ENCODE data around the gene NUDT8. TPM values are rescaled to one million over a fixed set of nuclear protein-coding genes. Genes with fewer than 3 reads are reported as not detected.

Gene NUDT8
- total RNA-seq, 1 donor from 2014 or later: 5.1 TPM

DNA sequence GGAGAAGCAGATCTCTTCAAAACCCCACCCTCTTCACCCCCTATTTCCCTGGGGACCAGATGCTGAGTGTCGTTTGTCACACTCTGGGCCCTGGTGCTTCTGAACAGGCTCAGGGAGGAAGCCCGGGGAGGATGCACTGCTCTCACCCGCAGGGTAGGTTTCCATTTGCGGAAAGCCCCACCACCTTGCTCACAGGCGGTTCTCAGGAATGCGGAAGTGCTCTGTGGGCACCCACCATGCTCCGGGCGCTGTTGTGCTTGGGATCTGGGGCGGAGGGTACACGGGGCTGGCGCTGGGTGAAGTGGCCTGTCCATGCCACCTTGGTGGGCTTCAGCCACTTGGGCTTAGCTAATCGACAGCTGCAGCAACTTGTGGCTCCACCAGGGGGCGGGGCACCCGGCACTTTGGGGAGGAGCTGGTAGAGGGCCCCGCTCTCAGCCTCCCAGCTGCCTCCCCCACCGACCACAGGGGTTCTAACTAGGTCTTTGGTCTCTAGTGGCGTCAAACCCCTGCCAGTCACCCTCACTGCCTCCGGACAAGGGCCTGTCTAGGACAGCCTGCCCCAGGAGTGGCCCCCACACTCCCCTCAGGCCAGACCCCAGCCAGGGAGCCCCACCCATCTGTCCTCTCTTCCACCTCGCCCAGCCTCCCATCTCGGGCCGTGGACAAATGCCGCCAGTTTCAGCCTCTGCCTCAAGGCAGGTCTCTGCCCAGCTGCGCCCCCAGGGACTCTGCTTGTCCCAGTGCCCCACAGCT is 15.6 kb downstream of the NUDT8 start:
- TF ChIP-seq, protein P1, sequence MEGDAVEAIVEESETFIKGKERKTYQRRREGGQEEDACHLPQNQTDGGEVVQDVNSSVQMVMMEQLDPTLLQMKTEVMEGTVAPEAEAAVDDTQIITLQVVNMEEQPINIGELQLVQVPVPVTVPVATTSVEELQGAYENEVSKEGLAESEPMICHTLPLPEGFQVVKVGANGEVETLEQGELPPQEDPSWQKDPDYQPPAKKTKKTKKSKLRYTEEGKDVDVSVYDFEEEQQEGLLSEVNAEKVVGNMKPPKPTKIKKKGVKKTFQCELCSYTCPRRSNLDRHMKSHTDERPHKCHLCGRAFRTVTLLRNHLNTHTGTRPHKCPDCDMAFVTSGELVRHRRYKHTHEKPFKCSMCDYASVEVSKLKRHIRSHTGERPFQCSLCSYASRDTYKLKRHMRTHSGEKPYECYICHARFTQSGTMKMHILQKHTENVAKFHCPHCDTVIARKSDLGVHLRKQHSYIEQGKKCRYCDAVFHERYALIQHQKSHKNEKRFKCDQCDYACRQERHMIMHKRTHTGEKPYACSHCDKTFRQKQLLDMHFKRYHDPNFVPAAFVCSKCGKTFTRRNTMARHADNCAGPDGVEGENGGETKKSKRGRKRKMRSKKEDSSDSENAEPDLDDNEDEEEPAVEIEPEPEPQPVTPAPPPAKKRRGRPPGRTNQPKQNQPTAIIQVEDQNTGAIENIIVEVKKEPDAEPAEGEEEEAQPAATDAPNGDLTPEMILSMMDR (IDR thresholded peaks at IDR 0.05; ENCODE audit: insufficient read depth, low read length, poor library complexity, severe bottlenecking): peak; percentile 68
- H3K27me3 ChIP-seq (ENCODE audit: control insufficient read depth, insufficient read depth, low read length): peaks cover 24% of the 10 kb centered on the region
- DNase-seq (ENCODE audit: low read depth): no peak
- H3K4me3 ChIP-seq (ENCODE audit: low read depth, low read length): peak overlapping the region; percentile 1
- H3K36me3 ChIP-seq (ENCODE audit: control insufficient read depth, insufficient read depth, low read length): no peaks in the 10 kb centered on the region

GRCh38 chr11:67613313-67613959 is 16.3 kb downstream of the NUDT8 start:
- no peaks in the 10 kb centered on the region for H3K36me3 ChIP-seq (ENCODE audit: control insufficient read depth, insufficient read depth, low read length)
- TF ChIP-seq, protein P1 (IDR thresholded peaks at IDR 0.05; ENCODE audit: insufficient read depth, low read length, poor library complexity, severe bottlenecking): no peak
- H3K27me3 ChIP-seq (ENCODE audit: control insufficient read depth, insufficient read depth, low read length): peaks cover 24% of the 10 kb centered on the region
- H3K4me3 ChIP-seq (ENCODE audit: low read depth, low read length): no peak overlapping the region
- DNase-seq (ENCODE audit: low read depth): no peak

GRCh38 chr11:67612751-67613150 is 17.0 kb downstream of the NUDT8 start:
- TF ChIP-seq, protein P1 (IDR thresholded peaks at IDR 0.05; ENCODE audit: insufficient read depth, low read length, poor library complexity, severe bottlenecking): no peak
- Histone ChIP-seq H3K27me3 (ENCODE audit: control insufficient read depth, insufficient read depth, low read length) (peaks cover 24% of the 10 kb centered on the region), H3K4me3 (ENCODE audit: low read depth, low read length) (no peak overlapping the region), H3K36me3 (ENCODE audit: control insufficient read depth, insufficient read depth, low read length) (no peaks in the 10 kb centered on the region)
- DNase-seq (ENCODE audit: low read depth): no peak

- no peak for DNase-seq (ENCODE audit: low read depth)
- Histone ChIP-seq H3K36me3 (ENCODE audit: control insufficient read depth, insufficient read depth, low read length) (no peaks in the 10 kb centered on the region), H3K4me3 (ENCODE audit: low read depth, low read length) (no peak overlapping the region), H3K27me3 (ENCODE audit: control insufficient read depth, insufficient read depth, low read length) (peaks cover 18% of the 10 kb centered on the region)
- TF ChIP-seq, protein P1 (IDR thresholded peaks at IDR 0.05; ENCODE audit: insufficient read depth, low read length, poor library complexity, severe bottlenecking): no peak
These were observed 17.8 kb downstream of the NUDT8 start for GRCh38 chr11:67611704-67612587.

DNA sequence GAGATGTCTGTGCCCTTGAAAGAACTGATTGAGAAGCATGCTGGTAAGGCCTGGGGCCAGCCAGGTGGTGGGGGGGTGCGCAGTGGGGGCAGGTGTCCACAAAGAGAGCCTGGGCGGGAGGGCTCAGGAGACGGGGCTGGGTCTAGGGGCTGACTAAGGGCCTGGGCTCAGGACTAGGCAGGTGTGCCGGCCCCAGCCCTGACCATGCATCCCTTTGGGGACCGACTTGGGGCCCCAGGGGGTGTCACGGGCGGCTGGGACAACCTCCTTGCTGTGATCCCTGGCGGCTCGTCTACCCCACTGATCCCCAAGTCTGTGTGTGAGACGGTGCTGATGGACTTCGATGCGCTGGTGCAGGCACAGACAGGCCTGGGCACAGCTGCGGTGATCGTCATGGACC is 18.6 kb downstream of the NUDT8 start:
- H3K36me3 ChIP-seq (ENCODE audit: control insufficient read depth, insufficient read depth, low read length): no peaks in the 10 kb centered on the region
- no peak overlapping the region for H3K4me3 ChIP-seq (ENCODE audit: low read depth, low read length)
- H3K27me3 ChIP-seq (ENCODE audit: control insufficient read depth, insufficient read depth, low read length): peaks cover 11% of the 10 kb centered on the region
- no peak for DNase-seq (ENCODE audit: low read depth)
- TF ChIP-seq, protein P1 (IDR thresholded peaks at IDR 0.05; ENCODE audit: insufficient read depth, low read length, poor library complexity, severe bottlenecking): no peak
